ENCODE data around the gene KIF18B. TPM values are rescaled to one million over a fixed set of nuclear protein-coding genes. Genes with fewer than 3 reads are reported as not detected.

The KIF18B gene
- total RNA-seq, 1 experiment from 2014 or later, result 82.2 TPM

DNA sequence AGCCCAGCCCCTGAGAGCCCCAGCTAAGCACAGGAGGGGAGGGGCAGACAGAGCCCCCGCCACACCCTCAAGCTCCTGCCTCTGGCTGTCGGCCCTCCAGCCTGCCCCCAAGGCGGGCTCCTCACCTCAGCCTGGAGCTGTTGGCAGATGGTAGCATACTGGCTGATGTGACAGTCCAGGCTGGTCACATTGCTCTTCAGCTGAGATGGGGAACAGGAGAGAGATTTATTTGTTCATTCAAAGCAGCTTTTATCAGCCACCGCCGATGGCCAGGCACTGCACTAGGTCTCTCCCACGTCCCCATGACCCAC, 14.8 kb downstream of the KIF18B start (continued):
- TF ChIP-seq, protein P1, sequence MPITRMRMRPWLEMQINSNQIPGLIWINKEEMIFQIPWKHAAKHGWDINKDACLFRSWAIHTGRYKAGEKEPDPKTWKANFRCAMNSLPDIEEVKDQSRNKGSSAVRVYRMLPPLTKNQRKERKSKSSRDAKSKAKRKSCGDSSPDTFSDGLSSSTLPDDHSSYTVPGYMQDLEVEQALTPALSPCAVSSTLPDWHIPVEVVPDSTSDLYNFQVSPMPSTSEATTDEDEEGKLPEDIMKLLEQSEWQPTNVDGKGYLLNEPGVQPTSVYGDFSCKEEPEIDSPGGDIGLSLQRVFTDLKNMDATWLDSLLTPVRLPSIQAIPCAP (CRISPR knock-in tag; IDR thresholded peaks at IDR 0.05), result no peak
- TF ChIP-seq ZNF317 (CRISPR knock-in tag; IDR thresholded peaks at IDR 0.05; ENCODE audit: borderline replicate concordance, low read depth) (no peak), NR1H2 (CRISPR knock-in tag; IDR thresholded peaks at IDR 0.05) (no peak), CREB1 (CRISPR knock-in tag; IDR thresholded peaks at IDR 0.05) (no peak), PRRX2 (CRISPR knock-in tag; IDR thresholded peaks at IDR 0.05) (no peak), RELA (CRISPR knock-in tag; IDR thresholded peaks at IDR 0.05; ENCODE audit: borderline replicate concordance) (no peak), NR3C1 (CRISPR knock-in tag; conservative IDR thresholded peaks at IDR 0.05; ENCODE audit: low read depth) (no peak), ZNF416 (CRISPR knock-in tag; IDR thresholded peaks at IDR 0.05) (no peak), NFATC4 (CRISPR knock-in tag; IDR thresholded peaks at IDR 0.05) (no peak)
- TF ChIP-seq, protein P2, sequence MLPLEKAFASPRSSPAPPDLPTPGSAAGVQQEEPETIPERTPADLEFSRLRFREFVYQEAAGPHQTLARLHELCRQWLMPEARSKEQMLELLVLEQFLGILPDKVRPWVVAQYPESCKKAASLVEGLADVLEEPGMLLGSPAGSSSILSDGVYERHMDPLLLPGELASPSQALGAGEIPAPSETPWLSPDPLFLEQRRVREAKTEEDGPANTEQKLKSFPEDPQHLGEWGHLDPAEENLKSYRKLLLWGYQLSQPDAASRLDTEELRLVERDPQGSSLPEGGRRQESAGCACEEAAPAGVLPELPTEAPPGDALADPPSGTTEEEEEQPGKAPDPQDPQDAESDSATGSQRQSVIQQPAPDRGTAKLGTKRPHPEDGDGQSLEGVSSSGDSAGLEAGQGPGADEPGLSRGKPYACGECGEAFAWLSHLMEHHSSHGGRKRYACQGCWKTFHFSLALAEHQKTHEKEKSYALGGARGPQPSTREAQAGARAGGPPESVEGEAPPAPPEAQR (CRISPR knock-in tag; IDR thresholded peaks at IDR 0.05), result no peak
- TF ChIP-seq, protein P3, sequence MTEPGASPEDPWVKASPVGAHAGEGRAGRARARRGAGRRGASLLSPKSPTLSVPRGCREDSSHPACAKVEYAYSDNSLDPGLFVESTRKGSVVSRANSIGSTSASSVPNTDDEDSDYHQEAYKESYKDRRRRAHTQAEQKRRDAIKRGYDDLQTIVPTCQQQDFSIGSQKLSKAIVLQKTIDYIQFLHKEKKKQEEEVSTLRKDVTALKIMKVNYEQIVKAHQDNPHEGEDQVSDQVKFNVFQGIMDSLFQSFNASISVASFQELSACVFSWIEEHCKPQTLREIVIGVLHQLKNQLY (CRISPR knock-in tag; IDR thresholded peaks at IDR 0.05), result no peak
- TF ChIP-seq, protein P4, sequence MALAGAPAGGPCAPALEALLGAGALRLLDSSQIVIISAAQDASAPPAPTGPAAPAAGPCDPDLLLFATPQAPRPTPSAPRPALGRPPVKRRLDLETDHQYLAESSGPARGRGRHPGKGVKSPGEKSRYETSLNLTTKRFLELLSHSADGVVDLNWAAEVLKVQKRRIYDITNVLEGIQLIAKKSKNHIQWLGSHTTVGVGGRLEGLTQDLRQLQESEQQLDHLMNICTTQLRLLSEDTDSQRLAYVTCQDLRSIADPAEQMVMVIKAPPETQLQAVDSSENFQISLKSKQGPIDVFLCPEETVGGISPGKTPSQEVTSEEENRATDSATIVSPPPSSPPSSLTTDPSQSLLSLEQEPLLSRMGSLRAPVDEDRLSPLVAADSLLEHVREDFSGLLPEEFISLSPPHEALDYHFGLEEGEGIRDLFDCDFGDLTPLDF (CRISPR knock-in tag; IDR thresholded peaks at IDR 0.05), result no peak
- TF ChIP-seq, protein P5, sequence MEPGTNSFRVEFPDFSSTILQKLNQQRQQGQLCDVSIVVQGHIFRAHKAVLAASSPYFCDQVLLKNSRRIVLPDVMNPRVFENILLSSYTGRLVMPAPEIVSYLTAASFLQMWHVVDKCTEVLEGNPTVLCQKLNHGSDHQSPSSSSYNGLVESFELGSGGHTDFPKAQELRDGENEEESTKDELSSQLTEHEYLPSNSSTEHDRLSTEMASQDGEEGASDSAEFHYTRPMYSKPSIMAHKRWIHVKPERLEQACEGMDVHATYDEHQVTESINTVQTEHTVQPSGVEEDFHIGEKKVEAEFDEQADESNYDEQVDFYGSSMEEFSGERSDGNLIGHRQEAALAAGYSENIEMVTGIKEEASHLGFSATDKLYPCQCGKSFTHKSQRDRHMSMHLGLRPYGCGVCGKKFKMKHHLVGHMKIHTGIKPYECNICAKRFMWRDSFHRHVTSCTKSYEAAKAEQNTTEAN (CRISPR knock-in tag; IDR thresholded peaks at IDR 0.05), result no peak
- TF ChIP-seq, protein P6, sequence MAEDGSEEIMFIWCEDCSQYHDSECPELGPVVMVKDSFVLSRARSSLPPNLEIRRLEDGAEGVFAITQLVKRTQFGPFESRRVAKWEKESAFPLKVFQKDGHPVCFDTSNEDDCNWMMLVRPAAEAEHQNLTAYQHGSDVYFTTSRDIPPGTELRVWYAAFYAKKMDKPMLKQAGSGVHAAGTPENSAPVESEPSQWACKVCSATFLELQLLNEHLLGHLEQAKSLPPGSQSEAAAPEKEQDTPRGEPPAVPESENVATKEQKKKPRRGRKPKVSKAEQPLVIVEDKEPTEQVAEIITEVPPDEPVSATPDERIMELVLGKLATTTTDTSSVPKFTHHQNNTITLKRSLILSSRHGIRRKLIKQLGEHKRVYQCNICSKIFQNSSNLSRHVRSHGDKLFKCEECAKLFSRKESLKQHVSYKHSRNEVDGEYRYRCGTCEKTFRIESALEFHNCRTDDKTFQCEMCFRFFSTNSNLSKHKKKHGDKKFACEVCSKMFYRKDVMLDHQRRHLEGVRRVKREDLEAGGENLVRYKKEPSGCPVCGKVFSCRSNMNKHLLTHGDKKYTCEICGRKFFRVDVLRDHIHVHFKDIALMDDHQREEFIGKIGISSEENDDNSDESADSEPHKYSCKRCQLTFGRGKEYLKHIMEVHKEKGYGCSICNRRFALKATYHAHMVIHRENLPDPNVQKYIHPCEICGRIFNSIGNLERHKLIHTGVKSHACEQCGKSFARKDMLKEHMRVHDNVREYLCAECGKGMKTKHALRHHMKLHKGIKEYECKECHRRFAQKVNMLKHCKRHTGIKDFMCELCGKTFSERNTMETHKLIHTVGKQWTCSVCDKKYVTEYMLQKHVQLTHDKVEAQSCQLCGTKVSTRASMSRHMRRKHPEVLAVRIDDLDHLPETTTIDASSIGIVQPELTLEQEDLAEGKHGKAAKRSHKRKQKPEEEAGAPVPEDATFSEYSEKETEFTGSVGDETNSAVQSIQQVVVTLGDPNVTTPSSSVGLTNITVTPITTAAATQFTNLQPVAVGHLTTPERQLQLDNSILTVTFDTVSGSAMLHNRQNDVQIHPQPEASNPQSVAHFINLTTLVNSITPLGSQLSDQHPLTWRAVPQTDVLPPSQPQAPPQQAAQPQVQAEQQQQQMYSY (CRISPR knock-in tag; IDR thresholded peaks at IDR 0.05), result no peak

DNA sequence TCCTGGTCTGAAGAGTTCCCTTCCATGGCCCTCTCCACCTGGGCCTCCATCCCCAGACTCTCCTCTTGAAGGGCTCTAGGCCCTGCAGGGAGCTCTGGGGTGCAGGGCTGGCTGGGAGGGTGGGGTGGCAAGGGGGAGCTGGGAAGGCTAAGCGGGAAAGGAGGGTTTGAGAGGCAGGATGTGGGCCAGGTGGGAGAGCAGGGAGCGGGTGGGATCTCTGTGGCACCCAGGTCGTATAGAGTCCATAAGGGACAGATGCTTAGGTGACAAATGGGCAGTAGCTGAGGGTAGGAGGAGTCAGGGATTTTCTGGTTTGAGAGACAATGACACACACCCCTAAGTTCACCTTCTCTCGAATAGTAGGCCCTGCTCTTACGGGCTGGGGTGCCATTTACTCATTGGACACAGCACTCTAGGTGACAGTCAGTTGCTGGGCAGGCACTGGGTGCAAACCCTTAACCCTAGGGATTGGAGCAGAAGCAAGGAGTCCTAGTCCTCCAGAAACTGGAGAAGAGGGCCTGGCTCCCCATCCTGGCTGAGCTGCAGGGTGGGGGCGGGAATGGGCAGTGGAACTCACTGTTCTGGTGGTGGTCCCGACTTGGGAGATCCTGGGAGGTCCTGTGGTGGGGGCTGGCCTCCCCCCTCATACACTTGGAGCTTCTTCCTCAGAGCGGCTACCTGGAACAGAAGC, 15.3 kb downstream of the KIF18B start:
- H3K9me3 Mint-ChIP-seq, result no peaks in the 10 kb centered on the region
- H3K27me3 Mint-ChIP-seq (ENCODE audit: low read depth), result no peaks in the 10 kb centered on the region
- no peak overlapping the region for H3K4me3 Mint-ChIP-seq
- CTCF ChIA-PET, result interaction anchor here (0.8 to 1.1 kb wide), 2 partner anchors 12 to 29 kb away, joined by 3 to 4 read pairs; no protein-coding TSS in a partner anchor
- peaks cover 66% of the 10 kb centered on the region for H3K36me3 Mint-ChIP-seq
- POLR2A ChIA-PET, result no interaction called here
- ATAC-seq, result no peak
- no peak for DNase-seq (ENCODE audit: low spot score)
- no peak overlapping the region for H3K27ac Mint-ChIP-seq
- H3K4me1 Mint-ChIP-seq, result no peaks in the 10 kb centered on the region
- TF ChIP-seq, protein P1 (CRISPR knock-in tag; IDR thresholded peaks at IDR 0.05), result no peak
- TF ChIP-seq CBFB (CRISPR knock-in tag; IDR thresholded peaks at IDR 0.05; ENCODE audit: low read depth), result no peak
- TF ChIP-seq FOXK1 (CRISPR knock-in tag; IDR thresholded peaks at IDR 0.05), result no peak
- TF ChIP-seq, protein P7, sequence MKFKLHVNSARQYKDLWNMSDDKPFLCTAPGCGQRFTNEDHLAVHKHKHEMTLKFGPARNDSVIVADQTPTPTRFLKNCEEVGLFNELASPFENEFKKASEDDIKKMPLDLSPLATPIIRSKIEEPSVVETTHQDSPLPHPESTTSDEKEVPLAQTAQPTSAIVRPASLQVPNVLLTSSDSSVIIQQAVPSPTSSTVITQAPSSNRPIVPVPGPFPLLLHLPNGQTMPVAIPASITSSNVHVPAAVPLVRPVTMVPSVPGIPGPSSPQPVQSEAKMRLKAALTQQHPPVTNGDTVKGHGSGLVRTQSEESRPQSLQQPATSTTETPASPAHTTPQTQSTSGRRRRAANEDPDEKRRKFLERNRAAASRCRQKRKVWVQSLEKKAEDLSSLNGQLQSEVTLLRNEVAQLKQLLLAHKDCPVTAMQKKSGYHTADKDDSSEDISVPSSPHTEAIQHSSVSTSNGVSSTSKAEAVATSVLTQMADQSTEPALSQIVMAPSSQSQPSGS (CRISPR knock-in tag; IDR thresholded peaks at IDR 0.05; ENCODE audit: borderline replicate concordance, low read depth), result no peak
- no peak for TF ChIP-seq MYBL2 (CRISPR knock-in tag; IDR thresholded peaks at IDR 0.05)
- TF ChIP-seq, protein P8, sequence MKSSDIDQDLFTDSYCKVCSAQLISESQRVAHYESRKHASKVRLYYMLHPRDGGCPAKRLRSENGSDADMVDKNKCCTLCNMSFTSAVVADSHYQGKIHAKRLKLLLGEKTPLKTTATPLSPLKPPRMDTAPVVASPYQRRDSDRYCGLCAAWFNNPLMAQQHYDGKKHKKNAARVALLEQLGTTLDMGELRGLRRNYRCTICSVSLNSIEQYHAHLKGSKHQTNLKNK (CRISPR knock-in tag; IDR thresholded peaks at IDR 0.05), result no peak
- TF ChIP-seq, protein P4 (CRISPR knock-in tag; IDR thresholded peaks at IDR 0.05), result no peak
- no peak for TF ChIP-seq ZNF423 (CRISPR knock-in tag; IDR thresholded peaks at IDR 0.05)
- no peak for TF ChIP-seq NFATC4 (CRISPR knock-in tag; IDR thresholded peaks at IDR 0.05)
